ENCODE measurements around the gene SAFB.

GRCh38 chr19:5655412-5655811 lies 32.5 kb downstream of the SAFB start:
- TF ChIP-seq, protein P1, sequence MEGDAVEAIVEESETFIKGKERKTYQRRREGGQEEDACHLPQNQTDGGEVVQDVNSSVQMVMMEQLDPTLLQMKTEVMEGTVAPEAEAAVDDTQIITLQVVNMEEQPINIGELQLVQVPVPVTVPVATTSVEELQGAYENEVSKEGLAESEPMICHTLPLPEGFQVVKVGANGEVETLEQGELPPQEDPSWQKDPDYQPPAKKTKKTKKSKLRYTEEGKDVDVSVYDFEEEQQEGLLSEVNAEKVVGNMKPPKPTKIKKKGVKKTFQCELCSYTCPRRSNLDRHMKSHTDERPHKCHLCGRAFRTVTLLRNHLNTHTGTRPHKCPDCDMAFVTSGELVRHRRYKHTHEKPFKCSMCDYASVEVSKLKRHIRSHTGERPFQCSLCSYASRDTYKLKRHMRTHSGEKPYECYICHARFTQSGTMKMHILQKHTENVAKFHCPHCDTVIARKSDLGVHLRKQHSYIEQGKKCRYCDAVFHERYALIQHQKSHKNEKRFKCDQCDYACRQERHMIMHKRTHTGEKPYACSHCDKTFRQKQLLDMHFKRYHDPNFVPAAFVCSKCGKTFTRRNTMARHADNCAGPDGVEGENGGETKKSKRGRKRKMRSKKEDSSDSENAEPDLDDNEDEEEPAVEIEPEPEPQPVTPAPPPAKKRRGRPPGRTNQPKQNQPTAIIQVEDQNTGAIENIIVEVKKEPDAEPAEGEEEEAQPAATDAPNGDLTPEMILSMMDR (IDR thresholded peaks at IDR 0.05; ENCODE audit: insufficient read depth, low read depth, low read length): no peak
- no peak for TF ChIP-seq EZH2 (IDR thresholded peaks at IDR 0.05; ENCODE audit: insufficient read depth, low read length)

Data from astrocyte (in vitro differentiated cells and primary cell).